Astrocyte of the spinal cord (primary cell): ENCODE data around the gene GMNC.

Source experiments
- DNase-seq: peaks from one replicate; pipeline ENCODE4 v3.0.0; 2011; ENCODE audit warnings: low read depth, low spot score
- H3K4me3 ChIP-seq: 2 replicates; pipeline ENCODE4 v1.5.1; 2011; ENCODE audit warnings: low read depth, mild to moderate bottlenecking, low read length, moderate library complexity
- CTCF ChIP-seq: IDR thresholded peaks from 2 replicates; pipeline ENCODE4 v1.5.1; 2012; ENCODE audit warnings: low read depth, mild to moderate bottlenecking, low read length, inconsistent platforms
- in situ Hi-C: cut with HindIII; loops from 2 replicates; pipeline ENCODE4 v1.10.0; 2017; ENCODE audit warnings: low sequenced_read_pairs

Gene GMNC

GRCh38 chr3:190854062-190854461 lies 8.4 kb downstream of the GMNC start:
- in situ Hi-C loops, result no loop called here
- TF ChIP-seq CTCF, result no peak
- no peak overlapping the region for H3K4me3 ChIP-seq
- DNase-seq, result no peak

DNA sequence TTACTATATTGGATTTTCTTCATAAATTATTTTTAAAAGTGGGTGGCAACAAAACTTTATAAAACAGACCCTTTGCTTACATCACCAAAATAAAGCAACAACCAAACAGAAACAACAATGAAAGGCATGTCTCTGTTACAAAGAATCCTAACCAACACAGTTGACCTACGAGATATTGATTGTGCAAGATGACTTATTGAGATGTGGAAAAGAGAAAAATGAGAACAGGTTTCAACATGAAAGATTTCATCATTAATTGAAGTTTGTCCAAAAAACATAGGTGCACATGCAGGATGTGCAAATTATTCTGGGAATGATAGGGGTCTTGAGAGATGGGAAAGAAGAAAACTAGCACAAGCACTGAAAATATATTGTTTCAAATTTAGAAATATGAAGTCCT lies 9.0 kb downstream of the GMNC start:
- in situ Hi-C loops, result no loop called here
- no peak for TF ChIP-seq CTCF
- H3K4me3 ChIP-seq, result no peak overlapping the region
- DNase-seq, result no peak

GRCh38 chr3:190849607-190850006 lies 12.9 kb downstream of the GMNC start:
- no peak for DNase-seq
- no peak overlapping the region for H3K4me3 ChIP-seq
- TF ChIP-seq CTCF, result no peak
- in situ Hi-C loops, result no loop called here

DNA sequence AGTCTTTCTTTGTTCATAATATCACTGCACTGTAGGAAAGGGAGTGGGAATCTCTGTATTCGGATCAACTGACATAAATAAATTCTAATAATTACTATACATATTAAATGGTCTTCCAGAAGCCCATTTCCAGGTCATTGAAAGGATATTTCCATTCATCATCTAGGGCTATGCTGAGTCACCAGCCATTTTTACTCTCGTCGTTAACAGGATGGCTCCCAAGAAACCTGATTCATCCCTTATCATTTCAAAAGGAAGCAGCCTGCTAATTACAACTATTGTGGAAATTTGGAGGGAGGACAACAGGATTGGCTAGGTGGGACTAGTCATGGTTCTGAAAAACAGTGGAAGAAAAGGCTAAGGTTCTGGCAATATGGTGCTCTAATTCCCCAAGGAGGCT lies 13.6 kb downstream of the GMNC start:
- in situ Hi-C loops, result no loop called here
- TF ChIP-seq CTCF, result no peak
- DNase-seq, result no peak

GRCh38 chr3:190847436-190847835 lies 15.1 kb downstream of the GMNC start:
- in situ Hi-C loops, result no loop called here
- no peak overlapping the region for H3K4me3 ChIP-seq
- no peak for TF ChIP-seq CTCF
- DNase-seq, result no peak

More for the DNA sequence above, 13.6 kb downstream of the GMNC start:
- no peak overlapping the region for H3K4me3 ChIP-seq

DNA sequence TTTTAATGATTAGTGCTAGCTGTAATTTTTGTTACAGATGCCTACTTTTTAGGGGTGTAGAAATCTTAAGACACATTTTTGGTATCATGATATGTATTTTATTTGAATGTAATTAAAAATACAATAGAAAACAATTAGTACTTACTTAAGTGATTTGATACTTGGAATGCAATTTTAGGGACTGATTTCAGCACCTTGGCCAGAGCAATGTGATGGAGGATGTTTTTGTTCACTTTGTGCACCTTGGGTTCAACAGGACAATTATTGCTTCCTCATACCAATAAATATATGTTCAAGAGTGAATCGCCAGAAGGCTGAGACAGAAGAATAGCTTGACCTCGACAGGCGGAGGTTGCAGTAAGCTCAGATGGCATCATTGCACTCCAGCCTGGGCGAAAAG lies 22.3 kb downstream of the GMNC start:
- no peak for TF ChIP-seq CTCF
- in situ Hi-C loops, result no loop called here
- DNase-seq, result no peak
- H3K4me3 ChIP-seq, result no peak overlapping the region

GRCh38 chr3:190831225-190831624 lies 31.3 kb downstream of the GMNC start:
- no peak for TF ChIP-seq CTCF
- in situ Hi-C loops, result no loop called here

More at GRCh38 chr3:190831225-190831624, 31.3 kb downstream of the GMNC start:
- DNase-seq, result no peak
- no peak overlapping the region for H3K4me3 ChIP-seq
